GM19099 (cell line): ENCODE measurements around the gene CC2D1A.

ENCODE experiments used
- POLR2A ChIP-seq: IDR thresholded peaks from 3 replicates; pipeline ENCODE4 v1.6.1; 2011; ENCODE audit warnings: low read depth; ENCODE audit not compliant: insufficient read length; ENCODE audit errors: extremely low read depth

The CC2D1A gene

GRCh38 chr19:13937479-13938300, 31.7 kb downstream of the CC2D1A start:
- no peak for TF ChIP-seq POLR2A

GRCh38 chr19:13938301-13939064, 32.5 kb downstream of the CC2D1A start, which contains the start of gene PODNL1:
Gene PODNL1 (minus strand): TSS chr19:13938417. CDS start chr19:13938181, 236 bp downstream.
- no peak for TF ChIP-seq POLR2A

- no peak for TF ChIP-seq POLR2A
These were observed 36.2 kb downstream of the CC2D1A start for GRCh38 chr19:13942023-13942684.

DNA sequence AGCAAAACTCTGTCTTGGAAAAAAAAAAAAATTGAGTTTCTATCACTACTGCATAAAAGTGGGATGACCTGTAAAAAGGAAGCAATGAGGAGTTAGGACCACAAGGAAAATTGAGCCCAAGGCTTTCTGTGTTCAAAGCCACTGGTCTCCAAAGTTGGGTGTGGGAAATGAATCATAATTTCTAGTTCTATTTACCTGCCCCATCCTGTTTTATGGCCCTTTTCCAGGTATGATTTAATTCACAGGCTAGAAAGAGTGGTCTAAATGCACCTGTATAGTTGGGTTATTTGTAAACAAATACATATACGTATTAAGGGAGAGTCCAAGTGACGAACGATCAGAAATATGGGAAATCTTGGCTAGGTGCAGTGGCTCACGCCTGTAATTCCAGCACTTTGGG, 40.4 kb downstream of the CC2D1A start:
- TF ChIP-seq POLR2A: no peak

- no peak for TF ChIP-seq POLR2A
These were observed 45.0 kb downstream of the CC2D1A start for GRCh38 chr19:13951043-13951442.

- TF ChIP-seq POLR2A: no peak
These were observed 45.8 kb downstream of the CC2D1A start for GRCh38 chr19:13951799-13952153.

DNA sequence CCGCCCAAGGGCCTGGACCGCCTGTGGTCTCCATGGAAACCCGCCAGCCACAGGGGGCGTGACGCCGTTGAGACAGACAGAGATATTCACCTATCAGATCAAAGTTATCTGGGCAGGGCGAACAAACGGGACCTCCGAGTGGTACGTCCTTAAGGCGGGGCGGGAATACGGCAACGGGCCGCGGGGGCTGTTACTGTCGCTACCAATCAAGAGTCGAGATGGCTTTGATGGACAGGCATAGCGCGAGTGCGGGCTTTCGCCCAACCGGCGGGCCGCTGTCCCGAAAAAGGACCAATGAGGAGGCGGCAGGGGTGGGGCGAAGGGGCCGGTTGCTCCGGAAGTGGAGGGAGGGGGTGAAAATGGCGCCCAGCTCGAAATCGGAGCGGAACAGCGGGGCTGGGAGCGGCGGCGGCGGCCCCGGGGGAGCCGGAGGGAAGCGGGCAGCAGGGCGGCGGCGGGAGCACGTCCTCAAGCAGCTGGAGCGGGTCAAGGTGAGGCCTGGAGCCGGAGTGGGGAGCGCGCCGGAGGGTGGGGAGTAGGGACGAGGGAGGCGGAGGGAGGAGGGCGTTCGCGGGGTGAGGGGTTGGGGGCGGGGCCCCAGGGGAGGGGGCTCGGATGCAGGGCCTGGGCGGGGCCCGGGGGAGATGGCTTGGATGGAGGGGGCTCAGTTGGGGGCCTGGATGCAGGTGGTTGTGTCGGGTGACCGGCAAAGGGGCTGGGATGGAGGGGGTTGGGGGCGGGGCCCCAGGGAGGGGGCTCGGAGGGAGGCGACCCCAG, 46.3 kb downstream of the CC2D1A start, which contains the start of gene DCAF15:
Gene DCAF15, plus strand, starts transcription at position 356 of the 777 bp plus-strand sequence. Its CDS starts 4 bp downstream, at position 360.
- peak; percentile 77 for TF ChIP-seq POLR2A

- TF ChIP-seq POLR2A: no peak
These were observed 47.0 kb downstream of the CC2D1A start for GRCh38 chr19:13952931-13953531.

DNA sequence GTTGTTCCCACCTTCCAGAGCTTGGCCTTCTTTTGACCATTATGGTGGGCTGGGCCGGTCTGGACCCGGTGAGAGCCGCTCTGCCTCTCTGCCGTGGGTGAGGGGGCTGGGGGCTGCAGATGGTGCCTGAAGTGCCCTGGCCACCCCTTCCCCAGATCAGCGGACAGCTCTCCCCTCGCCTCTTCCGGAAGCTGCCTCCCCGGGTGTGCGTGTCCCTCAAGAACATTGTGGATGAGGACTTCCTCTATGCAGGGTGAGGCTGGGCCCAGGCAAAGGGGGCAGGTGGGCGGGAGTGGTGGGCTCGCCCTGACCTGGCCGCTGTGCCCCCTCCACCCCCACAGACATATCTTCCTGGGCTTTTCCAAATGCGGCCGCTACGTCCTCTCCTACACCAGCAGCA, 48.2 kb downstream of the CC2D1A start:
- TF ChIP-seq POLR2A: no peak

DNA sequence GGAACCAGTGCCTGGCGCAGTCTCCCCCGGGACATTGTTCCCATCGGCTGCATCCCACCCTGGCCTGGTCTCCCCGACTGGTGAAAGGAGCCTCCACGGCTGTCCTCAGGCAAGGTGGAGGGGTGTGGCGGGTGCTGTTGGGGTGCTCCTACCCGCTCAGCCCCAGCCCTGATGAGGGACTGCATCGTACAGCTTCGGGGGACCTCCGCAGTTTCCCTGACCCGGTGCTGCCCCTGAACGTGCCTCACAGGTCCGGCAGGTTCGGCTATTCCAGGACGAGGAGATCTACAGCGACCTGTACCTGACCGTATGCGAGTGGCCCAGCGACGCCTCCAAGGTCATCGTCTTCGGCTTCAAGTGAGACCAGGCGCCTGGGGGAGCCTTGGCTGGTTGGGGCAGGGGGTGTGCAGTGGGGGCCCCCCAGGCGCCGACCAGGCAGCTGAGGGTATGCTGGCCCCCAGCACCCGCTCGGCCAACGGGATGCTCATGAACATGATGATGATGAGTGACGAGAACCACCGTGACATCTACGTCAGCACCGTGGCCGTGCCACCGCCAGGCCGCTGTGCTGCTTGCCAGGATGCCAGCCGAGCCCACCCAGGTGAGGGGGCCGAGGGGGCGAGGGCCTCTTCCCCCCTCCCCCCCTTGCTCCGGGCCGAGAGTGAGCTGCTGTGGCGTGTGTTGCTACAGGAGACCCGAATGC, 49.8 kb downstream of the CC2D1A start:
- TF ChIP-seq POLR2A: no peak

- no peak for TF ChIP-seq POLR2A
These were observed 50.4 kb downstream of the CC2D1A start for GRCh38 chr19:13956365-13956744.

DNA sequence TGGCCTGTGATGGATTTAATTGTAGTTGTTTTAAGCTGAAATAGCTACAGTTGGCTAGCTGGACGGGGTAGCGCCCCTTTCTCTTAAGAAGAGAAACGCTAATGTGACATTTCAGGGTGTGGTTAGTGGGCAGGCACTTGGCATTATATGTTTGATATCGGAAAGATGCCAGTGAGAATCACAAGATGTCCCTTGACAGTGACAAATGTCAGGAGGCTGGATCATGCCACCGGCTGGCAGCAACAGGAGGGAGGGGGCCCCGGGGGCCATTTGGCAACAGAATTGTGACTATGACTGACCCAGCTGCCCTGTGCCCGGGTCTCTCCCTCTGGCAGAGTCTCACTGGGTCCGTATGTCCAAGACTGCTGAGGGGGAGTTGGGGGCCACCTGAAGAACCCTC, 51.0 kb downstream of the CC2D1A start:
- TF ChIP-seq POLR2A: no peak

DNA sequence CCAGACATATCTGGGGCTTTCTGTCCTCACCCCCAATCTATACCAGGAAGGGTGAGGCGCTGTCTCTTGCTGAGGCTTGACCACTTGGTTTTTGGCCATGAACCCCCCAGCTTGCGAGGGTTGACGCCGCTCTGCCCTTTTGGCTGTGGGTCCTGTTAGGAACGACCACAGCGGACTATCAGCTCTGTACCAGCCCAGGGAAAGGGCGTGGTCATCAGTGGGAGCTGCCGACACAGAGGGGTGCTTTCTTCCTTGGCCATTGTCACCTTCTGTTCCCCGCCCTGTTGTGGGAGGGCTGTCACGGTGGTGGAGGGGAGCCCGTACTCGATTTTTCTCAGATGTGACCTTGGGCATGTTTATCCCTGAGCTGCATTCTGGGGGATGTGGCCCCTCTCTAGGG, 52.0 kb downstream of the CC2D1A start:
- TF ChIP-seq POLR2A: no peak
